Progenitor cell of endocrine pancreas (in vitro differentiated cells): ENCODE measurements around the gene MTMR10. TPM values are rescaled to one million over a fixed set of nuclear protein-coding genes. Genes with fewer than 3 reads are reported as not detected.

Experiments used
- DNase-seq: peaks from one replicate; pipeline ENCODE4 v3.0.0; 2021; ENCODE audit warnings: low spot score; ENCODE audit not compliant: unreplicated experiment
- H3K27ac Mint-ChIP-seq: 2 replicates; pipeline ENCODE4 v1.8.0; 2021; ENCODE audit warnings: mild to moderate bottlenecking, moderate library complexity, mixed read lengths
- H3K27me3 Mint-ChIP-seq: 2 replicates; pipeline ENCODE4 v1.8.0; 2021; ENCODE audit warnings: mixed read lengths
- H3K36me3 Mint-ChIP-seq: 2 replicates; pipeline ENCODE4 v1.8.0; 2022; ENCODE audit warnings: mixed read lengths; ENCODE audit not compliant: insufficient read depth
- H3K4me1 Mint-ChIP-seq: 2 replicates; pipeline ENCODE4 v1.8.0; 2021; ENCODE audit warnings: low read depth, mixed read lengths
- H3K4me3 Mint-ChIP-seq: 2 replicates; pipeline ENCODE4 v1.8.0; 2021; ENCODE audit warnings: low read depth, mild to moderate bottlenecking, moderate library complexity, mixed read lengths
- H3K9me3 Mint-ChIP-seq: 2 replicates; pipeline ENCODE4 v1.8.0; 2021; ENCODE audit warnings: low read depth, mixed read lengths
- total RNA-seq: library from RNA; stranded (reverse); gene quantifications from 2 replicates; pipeline ENCODE4 v1.2.1, GENCODE V29; 2021
- TF ChIP-seq, protein P1 (sequence below): fragments of 200-600 bp; sonication (generic); IDR thresholded peaks from one replicate; pipeline ENCODE4 v1.5.0; 2021; ENCODE audit warnings: antibody characterized with exemption, mild to moderate bottlenecking; ENCODE audit not compliant: unreplicated experiment

Gene MTMR10
- total RNA-seq, 1 donor from 2014 or later, result 21.1 TPM

DNA sequence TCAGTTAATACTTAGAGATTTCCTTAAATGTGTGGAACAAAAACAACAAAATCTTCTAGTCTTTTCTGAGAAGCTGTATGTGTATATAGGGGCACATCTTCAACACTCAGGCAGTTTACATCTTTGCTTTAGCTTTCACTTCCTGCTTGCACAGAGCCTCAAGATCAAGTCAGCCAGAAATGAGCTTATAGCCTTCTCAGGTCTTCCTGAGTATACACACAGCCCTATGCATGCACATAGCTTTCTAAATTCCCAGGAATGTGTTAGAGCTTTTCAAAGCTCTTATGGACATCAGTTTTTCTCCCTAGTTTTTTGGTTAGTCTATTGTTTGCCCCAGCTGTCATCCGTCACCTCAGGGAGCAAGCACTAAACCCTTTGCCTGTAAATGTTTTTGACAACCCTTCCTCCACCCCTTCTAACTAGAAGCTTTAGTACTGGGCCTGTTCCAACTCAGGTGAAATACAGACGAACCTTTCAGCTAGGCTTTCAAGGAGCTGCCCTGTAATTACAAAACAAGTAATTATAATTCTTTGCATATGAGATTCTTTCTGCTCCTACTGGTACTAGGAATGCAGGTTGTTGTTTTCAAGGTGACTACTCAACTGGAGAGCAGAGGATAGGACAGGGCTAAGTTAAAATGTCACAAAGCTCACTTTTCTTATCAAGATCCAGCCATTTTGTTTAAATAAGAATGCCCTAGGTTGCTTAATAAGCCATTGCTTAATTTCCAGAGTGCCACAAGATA lies 22.6 kb upstream of the MTMR10 start:
- no peak for DNase-seq
- TF ChIP-seq, protein P1, sequence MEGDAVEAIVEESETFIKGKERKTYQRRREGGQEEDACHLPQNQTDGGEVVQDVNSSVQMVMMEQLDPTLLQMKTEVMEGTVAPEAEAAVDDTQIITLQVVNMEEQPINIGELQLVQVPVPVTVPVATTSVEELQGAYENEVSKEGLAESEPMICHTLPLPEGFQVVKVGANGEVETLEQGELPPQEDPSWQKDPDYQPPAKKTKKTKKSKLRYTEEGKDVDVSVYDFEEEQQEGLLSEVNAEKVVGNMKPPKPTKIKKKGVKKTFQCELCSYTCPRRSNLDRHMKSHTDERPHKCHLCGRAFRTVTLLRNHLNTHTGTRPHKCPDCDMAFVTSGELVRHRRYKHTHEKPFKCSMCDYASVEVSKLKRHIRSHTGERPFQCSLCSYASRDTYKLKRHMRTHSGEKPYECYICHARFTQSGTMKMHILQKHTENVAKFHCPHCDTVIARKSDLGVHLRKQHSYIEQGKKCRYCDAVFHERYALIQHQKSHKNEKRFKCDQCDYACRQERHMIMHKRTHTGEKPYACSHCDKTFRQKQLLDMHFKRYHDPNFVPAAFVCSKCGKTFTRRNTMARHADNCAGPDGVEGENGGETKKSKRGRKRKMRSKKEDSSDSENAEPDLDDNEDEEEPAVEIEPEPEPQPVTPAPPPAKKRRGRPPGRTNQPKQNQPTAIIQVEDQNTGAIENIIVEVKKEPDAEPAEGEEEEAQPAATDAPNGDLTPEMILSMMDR, result no peak
- peaks cover 3% of the 10 kb centered on the region for H3K36me3 Mint-ChIP-seq
- H3K4me3 Mint-ChIP-seq, result no peak overlapping the region
- H3K27ac Mint-ChIP-seq, result no peak overlapping the region
- H3K27me3 Mint-ChIP-seq, result no peaks in the 10 kb centered on the region
- peaks cover 21% of the 10 kb centered on the region for H3K9me3 Mint-ChIP-seq
- H3K4me1 Mint-ChIP-seq, result peaks cover 10% of the 10 kb centered on the region

DNA sequence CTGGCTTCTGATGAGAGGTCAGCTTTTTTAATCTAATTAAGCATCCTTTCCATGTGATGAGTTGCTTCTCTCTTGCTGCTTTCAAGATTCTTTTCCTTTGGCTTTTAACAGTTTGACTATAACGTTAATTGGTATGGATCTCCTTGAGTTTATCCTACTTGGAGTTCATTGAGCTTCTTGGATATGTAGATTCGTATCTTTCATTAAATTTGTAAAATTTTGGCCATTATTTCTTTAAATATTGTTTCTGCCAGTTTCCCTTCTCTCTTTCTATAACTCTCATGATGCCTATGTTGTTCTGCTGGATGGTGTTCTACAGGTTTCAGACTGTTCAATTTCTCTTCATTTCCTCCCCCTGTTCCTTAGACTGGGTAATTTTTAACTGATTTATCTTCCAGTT lies 21.0 kb upstream of the MTMR10 start:
- peaks cover 21% of the 10 kb centered on the region for H3K9me3 Mint-ChIP-seq
- TF ChIP-seq, protein P1, result no peak
- no peak for DNase-seq
- peaks cover 3% of the 10 kb centered on the region for H3K36me3 Mint-ChIP-seq
- H3K27ac Mint-ChIP-seq, result no peak overlapping the region
- H3K27me3 Mint-ChIP-seq, result no peaks in the 10 kb centered on the region
- no peak overlapping the region for H3K4me3 Mint-ChIP-seq
- H3K4me1 Mint-ChIP-seq, result peaks cover 10% of the 10 kb centered on the region

DNA sequence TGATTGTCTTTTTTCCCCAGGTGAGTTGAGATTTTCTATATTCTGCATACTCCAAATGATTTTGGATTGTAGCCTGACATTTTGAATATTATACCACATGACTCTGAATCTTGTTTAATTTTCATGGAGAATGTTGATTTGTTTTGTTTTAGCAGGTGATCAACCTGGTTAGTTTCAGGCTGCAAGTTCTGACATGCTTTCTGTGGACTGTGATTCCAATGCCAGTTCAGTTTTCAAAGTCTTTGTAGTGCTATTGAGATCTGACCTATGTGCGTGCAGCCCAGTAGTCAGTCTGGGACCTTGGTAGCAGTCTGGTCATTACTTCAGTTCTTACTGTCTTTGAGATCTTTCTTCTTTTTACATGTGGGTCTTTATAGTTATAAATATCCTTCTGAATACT lies 18.6 kb upstream of the MTMR10 start:
- peaks cover 6% of the 10 kb centered on the region for H3K4me1 Mint-ChIP-seq
- no peak overlapping the region for H3K27ac Mint-ChIP-seq
- TF ChIP-seq, protein P1, result no peak
- H3K9me3 Mint-ChIP-seq, result peaks cover 18% of the 10 kb centered on the region
- no peaks in the 10 kb centered on the region for H3K27me3 Mint-ChIP-seq
- no peak overlapping the region for H3K4me3 Mint-ChIP-seq
- no peak for DNase-seq
- H3K36me3 Mint-ChIP-seq, result peaks cover 3% of the 10 kb centered on the region

DNA sequence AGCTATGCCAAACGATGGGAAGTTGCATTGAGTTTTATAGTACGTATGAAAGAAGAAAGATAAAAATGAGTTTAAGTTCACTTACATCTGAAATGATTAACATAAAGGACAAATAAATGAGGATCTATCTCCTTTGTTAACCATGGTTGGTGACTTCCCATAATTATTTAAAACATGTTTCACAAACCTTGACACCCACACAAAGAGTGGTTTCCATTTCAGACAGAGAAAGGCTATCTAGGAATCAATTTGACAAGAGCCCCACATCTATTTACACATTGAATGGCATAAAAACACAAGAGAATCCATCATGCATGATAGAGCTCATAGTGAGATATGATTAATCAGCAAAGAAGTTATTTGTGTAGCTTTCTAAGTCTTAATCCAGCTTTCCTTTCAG lies 14.2 kb upstream of the MTMR10 start:
- peaks cover 2% of the 10 kb centered on the region for H3K4me1 Mint-ChIP-seq
- no peaks in the 10 kb centered on the region for H3K9me3 Mint-ChIP-seq
- no peak overlapping the region for H3K27ac Mint-ChIP-seq
- H3K27me3 Mint-ChIP-seq, result no peaks in the 10 kb centered on the region
- no peak overlapping the region for H3K4me3 Mint-ChIP-seq
- TF ChIP-seq, protein P1, result no peak
- no peak for DNase-seq
- no peaks in the 10 kb centered on the region for H3K36me3 Mint-ChIP-seq

DNA sequence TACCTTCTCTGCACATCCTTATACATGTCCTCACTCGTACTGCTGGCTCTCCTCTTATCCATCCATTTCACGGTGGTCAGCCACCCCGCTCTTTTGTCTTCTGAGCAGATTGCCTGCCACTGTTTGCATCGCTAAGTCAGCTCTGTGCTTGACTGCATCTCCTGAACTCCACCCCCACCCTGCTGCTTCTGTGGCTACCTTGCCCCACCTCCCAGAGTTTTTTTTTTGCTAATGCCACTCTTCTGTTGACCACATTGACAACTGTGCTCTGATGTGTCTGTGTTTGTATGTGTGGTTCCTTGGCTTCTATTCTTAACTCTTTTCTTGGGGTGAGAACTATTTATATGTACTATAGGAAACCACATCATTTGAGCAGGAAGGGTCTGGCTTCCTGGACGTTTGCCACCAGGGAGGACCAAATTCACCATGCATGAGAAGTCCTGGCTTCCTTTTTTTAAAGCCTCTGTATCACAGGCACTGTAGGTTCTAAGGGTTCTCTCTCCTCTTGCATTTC lies 12.8 kb upstream of the MTMR10 start:
- no peak for DNase-seq
- TF ChIP-seq, protein P1, result no peak
- no peaks in the 10 kb centered on the region for H3K27me3 Mint-ChIP-seq

More for the DNA sequence above, 12.8 kb upstream of the MTMR10 start:
- H3K9me3 Mint-ChIP-seq, result no peaks in the 10 kb centered on the region
- peaks cover 2% of the 10 kb centered on the region for H3K4me1 Mint-ChIP-seq
- H3K4me3 Mint-ChIP-seq, result no peak overlapping the region
- no peak overlapping the region for H3K27ac Mint-ChIP-seq
- no peaks in the 10 kb centered on the region for H3K36me3 Mint-ChIP-seq
